OCI-LY7 (cell line): ENCODE measurements around the gene INSRR.

Source experiments
- CTCF ChIP-seq: fragments of 200-600 bp; sonication (generic); conservative IDR thresholded peaks from 2 replicates; pipeline ENCODE4 v1.5.1; 2014; ENCODE audit warnings: mild to moderate bottlenecking, antibody characterized with exemption, low read length, moderate library complexity, mixed read lengths
- EZH2phosphoT487 ChIP-seq: fragments of 200-600 bp; sonication (generic); IDR thresholded peaks from 2 replicates; pipeline ENCODE4 v1.6.1; 2018; ENCODE audit warnings: low read depth, borderline replicate concordance, mild to moderate bottlenecking, mixed run types, antibody characterized with exemption, low read length, moderate library complexity, mixed read lengths

DNA sequence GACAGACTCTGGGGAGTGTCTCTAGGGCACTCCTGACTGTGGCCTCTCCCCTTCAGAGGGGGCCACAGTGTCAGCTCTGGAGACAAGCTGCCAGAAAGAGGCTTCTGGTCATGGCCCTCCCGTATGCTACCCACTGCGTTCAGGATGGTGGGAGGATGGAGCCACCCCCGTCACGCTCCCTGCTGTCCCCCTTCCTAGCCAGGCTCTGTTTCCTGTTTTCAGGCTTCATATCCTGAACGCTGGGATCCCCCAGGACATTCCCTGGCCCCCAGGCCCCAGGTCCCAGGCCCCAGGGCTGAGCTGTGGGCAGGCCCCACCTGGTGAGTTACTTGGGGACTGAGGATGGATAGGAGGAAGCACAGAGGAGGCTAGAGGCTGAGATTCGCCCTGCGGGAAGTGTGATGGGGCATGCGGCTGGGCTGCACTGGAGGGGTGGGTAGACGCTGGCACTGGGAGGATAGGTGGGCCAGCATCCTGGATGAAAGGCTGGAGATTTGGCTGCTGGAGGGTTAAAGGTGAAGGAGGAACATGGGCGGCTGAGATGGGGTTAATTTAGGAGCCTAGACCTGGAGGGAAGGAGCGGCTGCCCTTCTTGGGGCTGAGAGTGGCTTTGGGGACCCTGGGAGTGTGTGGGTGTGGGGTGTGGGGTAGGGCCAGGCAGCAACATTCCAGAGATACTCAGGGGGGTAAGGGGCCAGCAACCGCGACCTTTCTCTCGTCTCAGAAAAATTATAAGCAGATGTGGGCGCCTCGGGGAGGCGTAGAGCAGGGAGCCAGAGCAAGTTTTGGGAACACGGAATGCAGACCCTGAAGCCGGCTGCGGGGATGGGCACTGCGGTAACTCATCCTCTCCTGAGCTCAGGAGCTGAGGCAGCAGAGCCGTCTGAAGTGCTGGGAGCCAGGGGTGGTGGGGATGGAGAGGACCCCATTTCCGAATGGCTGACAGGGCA is 43.3 kb upstream of the INSRR start:
- TF ChIP-seq EZH2phosphoT487, result no peak
- no peak for TF ChIP-seq CTCF
